D721Med (cell line): ENCODE data around the gene IQCF5.

Experiments used
- DNase-seq: peaks from one replicate; pipeline ENCODE4 v3.0.0; 2011; ENCODE audit warnings: low spot score; ENCODE audit not compliant: insufficient read length
- FAIRE-seq: peaks from 2 replicates; lab custom pipeline; 2011; peaks lifted over from hg19 to GRCh38; lab: Jason Lieb, UNC
- CTCF ChIP-seq: IDR thresholded peaks from 2 replicates; pipeline ENCODE4 v1.5.1; 2012; ENCODE audit warnings: mild to moderate bottlenecking, control low read depth; ENCODE audit not compliant: insufficient read depth; ENCODE audit errors: missing control alignments

Gene IQCF5

GRCh38 chr3:51896607-51897305 lies 21.4 kb upstream of the IQCF5 start:
- FAIRE-seq (no peak), DNase-seq (no peak)
- TF ChIP-seq CTCF = no peak

- no peak for FAIRE-seq
- no peak for DNase-seq
- TF ChIP-seq CTCF = no peak
These were observed 19.5 kb upstream of the IQCF5 start for GRCh38 chr3:51894939-51895338.

- FAIRE-seq = no peak
- TF ChIP-seq CTCF = no peak
- DNase-seq = no peak
These were observed 19.0 kb upstream of the IQCF5 start for GRCh38 chr3:51894391-51894790.

GRCh38 chr3:51891242-51892039 lies 16.0 kb upstream of the IQCF5 start:
- no peak for TF ChIP-seq CTCF
- DNase-seq = no peak
- no peak for FAIRE-seq

GRCh38 chr3:51888463-51889105 lies 13.2 kb upstream of the IQCF5 start:
- DNase-seq = no peak

GRCh38 chr3:51887620-51888019 lies 12.2 kb upstream of the IQCF5 start:
- DNase-seq (no peak), FAIRE-seq (no peak)
- TF ChIP-seq CTCF = no peak

More at GRCh38 chr3:51888463-51889105, 13.2 kb upstream of the IQCF5 start:
- FAIRE-seq = no peak
- no peak for TF ChIP-seq CTCF
